UCSD-AML1 (cell line): ENCODE measurements around the gene MYO5B.

Experiments
- DNase-seq: peaks from one replicate; lab custom pipeline; 2025; ENCODE audit not compliant: unreplicated experiment; lab: John Stamatoyannopoulos, UW

The MYO5B gene

DNA sequence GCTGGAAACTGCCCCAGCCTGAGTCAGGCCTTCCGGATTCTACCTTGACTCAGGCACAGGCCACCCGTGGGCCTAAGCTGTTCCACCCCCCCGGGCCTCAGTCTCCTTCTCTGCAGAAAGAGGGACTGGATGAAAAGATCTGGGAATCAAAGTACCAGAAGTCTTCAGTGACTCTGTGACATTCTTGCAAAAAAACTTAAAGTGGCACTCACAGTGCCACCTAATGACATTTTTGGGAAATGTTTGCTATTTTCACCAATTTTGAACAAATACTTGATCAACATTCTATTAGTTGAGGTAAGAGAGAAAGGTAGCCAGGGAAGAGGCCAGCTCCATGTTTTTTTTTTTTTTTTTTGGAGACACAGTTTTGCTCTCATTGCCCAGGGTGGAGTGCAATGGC, 333.3 kb downstream of the MYO5B start:
- DNase-seq: no peak

DNA sequence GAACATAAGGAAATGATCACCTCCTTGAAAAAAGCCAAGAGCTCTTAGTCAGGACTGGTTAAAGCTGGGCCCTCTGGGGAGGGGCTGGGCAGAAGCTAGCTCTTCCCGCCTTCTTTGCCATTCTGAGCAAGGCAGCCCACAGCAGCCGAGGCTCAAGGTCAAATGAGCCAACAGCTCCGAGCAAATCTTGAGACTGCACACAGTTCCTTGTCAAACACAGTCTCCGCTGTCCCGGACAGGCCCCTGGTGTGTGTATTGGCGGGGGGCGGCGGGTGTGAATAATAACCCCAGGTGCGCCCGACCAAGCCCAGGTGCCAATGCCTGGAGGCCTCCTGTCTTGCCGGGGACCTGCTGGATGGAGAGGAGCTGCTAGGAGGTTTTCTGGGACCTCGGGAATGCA, 335.2 kb downstream of the MYO5B start:
- DNase-seq: no peak

DNA sequence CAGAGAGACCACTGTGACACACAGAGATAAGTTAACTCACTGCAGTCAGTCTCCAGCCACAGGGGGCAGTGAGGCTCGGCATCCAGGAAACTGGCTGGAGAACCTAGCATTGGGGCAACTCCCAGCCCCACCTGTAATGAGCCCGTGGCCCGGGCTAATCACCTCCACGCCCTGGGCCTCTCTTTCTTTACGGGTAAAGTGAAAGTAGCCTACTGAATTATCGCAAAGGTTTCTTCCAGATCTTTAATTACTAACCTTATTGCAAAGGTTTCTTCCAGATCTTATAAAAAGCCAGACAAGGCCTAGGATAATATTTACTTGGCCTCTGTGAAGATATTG, 336.0 kb downstream of the MYO5B start:
- no peak for DNase-seq

DNA sequence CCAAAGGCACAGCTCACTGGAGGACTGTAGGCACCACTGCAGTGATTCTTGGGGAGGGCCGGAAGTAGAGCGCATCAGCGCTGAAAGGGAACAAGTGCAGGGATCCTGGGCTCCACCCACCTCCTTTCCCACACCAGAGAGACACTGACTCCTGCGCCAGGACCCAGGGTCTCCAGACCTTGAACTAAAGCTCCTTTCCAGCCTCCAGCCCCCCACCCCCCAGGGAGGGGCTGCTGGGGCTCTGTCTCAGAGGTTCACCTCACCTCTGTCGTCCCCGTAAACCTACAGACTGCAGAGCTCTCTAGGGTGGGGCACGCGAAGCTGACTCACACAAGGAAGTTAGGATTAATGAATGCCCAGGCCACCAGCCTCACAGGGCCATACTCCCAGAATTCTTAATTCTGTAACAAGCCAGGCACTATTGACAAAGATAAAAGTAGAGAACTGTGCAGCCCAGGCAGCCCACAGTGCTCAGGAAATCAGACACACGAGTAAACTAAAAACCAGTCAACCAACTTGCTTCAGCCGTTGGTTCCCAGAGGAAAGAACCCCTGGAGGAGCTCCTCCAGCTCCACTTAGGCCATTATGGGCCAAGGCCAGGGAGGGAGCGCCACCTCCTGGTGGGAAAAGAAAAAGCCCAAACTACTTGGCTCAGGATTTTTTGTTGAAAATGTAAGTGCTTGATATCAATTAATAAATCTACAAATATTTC, 336.5 kb downstream of the MYO5B start:
- DNase-seq: peak; percentile 61

DNA sequence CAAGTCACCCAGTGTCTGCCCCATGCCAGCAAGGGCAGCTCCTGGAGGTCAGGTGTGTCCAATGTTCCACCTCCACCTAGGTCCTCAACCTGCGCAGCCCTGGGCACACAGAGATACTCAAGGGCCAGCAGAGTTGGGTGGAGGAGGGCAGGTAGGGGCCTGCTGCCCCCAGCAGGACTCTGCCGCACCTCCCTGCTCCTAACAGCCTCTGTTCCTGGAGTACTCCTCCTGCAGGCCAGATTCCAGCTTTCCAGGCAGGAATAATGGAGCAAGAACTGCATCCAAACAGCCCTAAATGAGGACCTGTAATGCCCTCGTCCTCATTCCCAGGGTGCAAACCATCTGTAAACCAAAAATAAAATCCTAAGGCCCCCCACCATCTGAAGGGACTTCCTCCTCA, 337.2 kb downstream of the MYO5B start:
- DNase-seq: no peak

DNA sequence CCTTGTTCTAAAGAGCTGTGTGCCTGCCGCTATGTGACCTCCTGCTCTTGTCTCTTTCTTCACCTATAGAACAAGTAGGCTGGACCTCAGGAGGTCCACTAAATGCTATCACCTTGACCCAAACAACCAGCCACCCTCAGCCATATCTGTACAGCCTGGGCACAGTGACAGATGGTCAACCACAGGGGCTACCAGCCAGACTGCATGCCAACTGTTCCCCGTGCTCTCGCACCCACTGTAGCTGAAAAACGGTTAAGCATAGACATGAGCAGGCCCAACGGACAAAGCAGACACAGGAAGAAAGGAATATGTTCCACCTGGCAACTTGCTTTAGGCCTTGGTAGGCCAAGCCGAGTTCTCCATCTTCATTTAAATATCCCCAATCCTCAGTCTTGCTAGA, 338.5 kb downstream of the MYO5B start:
- DNase-seq: no peak

DNA sequence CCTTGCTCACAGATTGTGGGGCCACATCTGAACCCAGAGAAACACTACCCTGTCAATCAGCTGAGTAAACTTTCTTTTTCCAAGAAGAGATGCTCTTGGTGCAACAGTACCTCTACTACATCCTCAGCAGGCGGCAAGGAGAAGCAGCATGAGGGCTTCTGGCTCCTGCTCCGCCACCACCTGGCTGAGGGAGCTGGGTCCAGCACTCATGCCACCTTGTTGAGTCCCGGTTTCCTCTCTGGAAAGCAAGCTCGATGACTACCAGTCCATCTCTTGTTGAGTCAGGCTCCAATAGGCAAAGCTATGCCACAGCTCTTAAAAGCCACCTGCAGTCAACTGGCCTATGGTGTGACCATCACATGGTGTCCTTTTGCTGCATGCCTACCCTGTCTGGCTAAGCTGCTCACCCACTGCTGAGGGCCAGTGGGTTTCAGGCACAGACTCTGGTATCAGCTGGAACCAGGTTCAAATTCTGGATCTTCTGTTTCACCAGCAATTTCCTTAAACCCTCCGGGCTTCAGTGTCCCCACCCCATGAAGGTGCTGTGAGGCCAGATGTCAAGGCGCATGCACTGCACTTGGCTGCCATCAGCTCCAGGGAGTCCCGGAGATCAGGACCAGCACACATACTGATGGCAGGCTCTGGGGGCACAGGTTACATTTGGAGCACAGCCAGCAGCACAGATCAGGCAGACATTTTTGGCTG, 339.1 kb downstream of the MYO5B start:
- DNase-seq: no peak

DNA sequence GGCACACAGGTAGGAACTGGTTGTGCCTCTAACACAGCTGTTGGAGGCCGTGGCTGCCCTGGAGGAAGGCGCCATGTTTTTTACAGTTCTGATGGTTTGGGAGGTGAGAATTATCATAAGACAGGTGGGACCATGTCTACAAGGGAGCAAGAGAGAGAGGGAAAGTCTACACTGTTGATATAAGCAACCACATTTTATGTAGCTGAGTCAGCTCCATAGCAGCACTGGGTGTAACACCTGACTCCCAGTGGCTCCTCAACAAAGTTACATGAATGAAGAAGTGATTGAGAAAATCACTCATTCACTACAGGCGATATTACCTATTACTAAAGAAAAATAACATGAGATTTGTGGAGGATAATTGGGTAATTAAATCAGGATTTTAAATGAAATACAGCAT, 340.3 kb downstream of the MYO5B start:
- DNase-seq: no peak

DNA sequence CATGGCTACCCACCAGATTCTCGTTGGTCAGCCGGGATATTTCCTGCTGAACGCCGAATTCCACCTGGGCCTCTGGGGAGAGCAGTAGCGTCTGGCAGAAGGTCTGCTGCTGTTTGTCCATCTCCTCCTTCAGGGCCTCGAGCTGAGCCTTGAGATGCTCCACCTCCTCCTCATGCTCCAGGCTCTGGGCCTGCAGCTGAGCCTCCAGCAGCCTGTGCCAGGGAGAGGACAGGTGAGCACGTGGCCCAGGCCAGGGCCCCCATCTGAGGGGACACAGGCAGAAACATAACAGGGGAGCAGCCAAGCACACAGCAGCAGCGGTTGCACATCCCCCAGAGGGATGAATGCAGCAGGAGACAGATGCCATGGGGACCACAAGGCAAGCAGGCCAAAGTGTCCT, 341.5 kb downstream of the MYO5B start:
- no peak for DNase-seq

DNA sequence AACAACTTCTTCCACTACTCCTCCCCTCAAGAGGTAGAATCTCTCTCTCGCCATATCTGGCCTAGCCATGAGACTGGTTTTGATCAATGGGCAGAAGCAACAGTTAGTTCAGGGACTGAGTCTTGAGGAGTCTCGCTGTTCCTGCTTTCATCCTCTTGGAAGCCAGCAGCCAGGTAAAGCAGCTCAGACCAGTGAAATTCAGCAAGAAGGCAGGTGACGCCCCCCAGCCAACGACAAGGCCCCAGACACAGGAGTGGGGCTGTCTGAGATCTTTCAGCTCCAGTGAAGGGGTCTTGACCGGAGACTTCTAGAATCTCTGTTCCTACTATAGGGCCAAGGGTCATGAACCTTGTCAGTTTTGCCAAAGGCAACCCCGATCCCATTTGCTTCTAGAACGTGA, 341.9 kb downstream of the MYO5B start:
- DNase-seq: no peak

DNA sequence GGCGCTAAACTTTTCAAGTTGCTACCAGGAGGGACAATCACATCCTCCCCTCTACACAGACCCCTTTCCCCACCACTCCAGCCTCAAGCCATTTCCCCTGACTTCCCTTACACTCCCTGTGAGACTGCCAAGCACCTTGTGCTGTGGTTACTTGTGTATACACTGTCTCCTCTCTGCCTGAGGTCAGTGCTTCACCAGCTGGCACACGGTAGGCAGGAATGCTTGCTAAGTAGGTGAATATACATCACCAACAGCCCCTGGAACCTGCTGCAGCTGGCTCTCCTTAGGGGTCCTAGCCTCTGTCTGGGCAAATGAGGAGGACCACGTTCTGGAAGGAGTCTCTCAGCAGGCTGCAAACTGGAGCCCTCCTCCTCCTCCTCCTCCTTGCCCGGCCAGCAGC, 343.3 kb downstream of the MYO5B start:
- no peak for DNase-seq

DNA sequence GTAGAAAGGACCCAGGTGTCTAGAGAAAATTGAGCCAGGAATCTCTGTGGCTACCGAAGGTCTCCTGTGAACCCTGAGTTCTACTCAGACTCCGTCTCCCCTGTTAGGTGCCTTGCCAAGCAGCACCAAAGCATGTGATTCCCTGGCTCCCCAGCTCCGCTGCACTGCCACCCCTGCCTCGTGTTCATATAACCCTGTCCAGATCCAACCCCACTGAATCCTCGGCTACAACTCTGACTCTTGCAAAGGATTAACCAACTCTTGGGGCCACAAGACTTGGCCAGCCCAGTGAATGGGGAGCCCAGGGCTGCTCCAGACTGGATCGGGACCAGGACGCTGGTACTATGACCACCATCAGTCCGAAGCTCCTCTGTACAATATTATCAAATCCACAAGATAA, 344.3 kb downstream of the MYO5B start:
- no peak for DNase-seq

DNA sequence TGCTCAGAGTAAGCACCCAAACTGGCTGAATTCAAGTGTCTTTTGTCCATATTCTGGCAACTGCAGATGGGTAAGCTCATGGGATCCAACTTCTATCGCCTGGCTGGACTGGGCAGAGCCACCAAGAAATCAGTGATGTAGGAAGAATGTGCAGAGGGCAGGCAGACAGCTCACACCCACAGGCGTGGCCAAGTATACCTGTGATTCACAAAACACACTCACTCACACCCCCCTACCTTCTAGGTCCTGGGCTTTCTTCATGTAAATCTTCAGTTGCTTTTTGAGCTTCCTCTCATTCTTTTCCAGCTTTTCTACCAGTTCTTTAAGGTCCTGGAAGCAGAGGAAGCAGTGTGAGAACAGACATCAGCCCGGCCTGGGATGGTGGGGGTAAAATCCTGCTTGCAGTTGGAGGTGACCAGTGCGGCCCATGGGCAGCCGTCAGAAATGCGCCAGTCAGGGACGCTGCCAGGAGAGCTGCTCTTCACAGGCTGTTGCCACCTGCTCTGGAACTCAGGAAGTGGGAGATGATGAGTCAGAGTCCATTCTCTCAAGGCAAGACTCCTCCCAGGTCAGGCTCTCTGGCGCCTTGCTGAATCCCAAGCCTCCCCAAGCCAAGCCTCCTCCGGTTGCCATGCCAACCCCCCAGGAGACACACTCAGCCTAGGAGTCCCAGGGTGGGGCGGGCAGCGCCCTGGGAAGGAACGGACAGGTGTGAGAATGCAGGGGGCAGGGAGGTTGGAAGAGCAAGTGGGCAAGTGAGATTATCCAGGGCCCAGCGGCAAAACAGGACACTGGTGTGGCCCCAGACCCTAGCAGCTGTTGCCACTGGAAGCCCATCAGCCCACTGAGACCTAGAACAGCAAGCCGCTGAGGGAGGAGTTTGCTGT, 345.4 kb downstream of the MYO5B start:
- no peak for DNase-seq

DNA sequence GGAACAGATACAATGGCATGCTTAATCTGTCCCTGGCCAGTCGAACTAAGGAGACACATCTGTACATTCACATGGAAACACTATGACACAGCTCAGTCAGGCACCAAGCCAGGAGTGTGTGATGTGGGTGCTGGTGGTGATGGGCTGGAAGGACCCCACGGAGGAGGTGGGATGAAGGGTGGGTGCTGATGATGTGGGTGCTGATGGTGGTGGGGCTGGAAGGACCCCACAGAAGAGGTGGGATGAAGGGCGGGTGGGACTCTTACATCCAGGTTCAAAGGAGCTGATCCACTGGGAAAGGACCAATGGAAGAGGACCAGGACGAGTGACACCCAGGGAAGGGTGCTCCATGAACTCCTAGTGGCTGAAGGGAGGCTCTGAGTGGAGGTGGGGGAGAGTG, 346.8 kb downstream of the MYO5B start:
- DNase-seq: no peak

DNA sequence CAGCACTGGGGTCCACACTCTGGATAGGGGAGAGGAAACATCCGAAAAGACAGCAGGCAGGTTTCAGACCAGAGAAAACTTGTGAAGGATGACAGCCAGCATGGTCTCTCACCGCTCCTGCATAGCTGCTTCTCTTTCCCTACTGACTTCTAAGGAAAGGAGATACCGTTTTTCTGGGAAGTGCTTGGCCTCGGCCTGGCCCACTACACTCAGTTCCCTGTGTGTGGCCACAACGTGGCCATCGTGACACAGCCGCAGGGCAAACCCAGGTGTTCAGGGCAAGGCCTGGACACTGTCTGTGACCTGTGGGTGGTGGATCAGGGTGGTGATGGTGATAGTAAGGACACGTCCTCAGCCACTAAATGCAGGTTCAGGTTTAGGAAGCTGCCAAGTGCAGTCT, 347.4 kb downstream of the MYO5B start:
- no peak for DNase-seq

DNA sequence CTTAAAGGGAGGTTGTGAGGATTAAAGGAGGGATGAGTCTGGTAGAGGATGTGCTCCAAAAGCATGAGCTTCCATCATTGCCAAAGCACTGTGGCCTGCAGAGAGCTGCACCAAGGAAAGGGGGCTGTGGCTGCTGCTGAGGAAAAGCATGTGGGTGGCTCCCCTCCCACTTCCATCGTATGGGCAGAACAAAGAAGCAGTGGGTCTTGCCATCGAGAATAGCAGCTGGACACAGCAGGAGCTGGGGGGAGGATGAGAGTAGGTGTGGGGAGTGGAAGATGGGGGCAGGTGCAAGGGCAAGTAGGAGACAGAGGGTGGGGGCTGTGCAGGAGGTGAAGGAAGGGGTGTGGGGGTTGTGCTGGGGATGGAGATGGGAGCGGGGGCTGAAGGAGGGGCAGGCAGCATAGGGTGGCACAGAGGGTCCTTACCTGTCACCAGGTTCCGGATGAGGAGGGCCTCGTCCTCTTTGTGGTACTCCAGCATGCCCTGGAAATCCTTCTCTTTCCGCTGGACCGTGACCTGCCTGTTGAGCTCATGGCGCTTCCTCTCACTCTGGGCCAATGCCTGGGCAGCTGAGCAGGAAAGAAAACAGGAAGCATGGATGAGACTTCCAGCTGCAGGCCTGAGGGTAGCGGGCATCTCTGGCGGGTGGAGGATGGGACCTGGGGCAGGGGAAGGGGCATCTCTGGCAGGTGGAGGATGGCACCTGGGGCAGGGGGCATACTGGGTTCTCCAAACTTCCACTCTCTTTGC, 348.1 kb downstream of the MYO5B start:
- no peak for DNase-seq

DNA sequence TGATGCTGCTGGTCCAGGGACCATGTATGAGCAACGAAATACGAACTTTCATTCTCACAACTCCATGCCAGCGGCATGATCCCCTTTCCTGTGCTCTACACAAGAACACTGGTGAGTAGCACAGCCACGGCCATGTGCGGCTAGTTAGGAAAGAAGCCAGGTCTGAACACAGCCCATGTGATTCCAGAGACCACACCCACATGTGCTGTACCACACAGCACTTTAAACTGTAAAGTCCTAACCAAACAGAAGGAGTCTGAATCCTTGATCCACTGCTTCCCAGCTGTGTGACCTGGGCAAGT, 348.6 kb downstream of the MYO5B start:
- no peak for DNase-seq

DNA sequence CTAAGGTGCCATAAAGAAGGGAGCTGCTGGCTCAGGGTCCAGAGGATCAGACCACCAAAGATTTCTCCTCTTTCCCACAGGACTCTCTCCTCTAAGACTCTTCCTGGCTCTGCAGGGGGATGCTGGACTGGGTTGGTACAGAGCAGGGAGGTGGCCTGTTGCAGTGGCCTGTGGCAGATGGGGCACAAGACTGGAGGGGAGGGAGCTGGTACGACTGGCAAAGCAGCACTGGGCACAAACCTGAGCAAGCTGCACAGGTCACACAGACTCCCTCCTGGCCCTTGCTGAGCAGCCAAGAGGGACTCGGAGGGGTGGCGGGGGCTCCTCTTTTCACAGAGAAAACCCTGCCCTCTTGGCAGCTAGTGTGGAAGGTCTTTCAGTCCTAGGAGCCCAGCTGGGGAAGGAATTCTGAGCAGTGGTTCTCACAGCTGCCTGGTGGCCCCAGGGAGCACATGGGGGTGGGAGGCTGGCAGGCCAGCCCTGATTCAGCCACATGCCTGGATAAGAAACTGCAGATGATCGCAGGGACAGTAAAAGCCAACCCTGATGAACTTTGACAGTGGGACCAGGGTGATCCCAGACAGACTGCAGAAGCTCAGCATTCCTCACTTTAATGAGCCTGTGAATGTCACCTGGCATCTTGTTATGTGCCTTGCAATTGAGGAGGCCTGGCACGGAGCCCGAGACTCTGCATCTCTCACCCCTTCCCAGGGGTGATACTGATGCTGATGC, 349.2 kb downstream of the MYO5B start:
- no peak for DNase-seq

DNA sequence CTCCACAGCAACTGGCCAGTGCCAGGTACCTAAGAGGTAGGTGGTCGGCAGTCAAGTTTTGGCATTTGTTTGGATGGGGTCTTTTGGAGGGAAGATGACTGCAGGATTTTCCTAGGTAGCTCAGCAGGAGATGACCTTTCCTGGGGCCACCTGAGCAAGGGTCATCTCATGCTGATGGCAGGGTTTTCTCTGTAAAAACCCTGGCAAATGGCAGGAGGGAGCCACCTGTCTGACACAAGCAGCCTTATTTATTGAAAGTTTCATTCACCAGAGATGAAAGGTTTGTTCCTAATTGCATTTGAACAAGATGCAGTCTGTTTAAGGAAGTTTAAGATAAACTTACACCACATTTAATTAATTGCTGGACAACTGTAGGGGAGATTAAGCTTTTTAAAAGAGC, 350.0 kb downstream of the MYO5B start:
- DNase-seq: no peak

DNA sequence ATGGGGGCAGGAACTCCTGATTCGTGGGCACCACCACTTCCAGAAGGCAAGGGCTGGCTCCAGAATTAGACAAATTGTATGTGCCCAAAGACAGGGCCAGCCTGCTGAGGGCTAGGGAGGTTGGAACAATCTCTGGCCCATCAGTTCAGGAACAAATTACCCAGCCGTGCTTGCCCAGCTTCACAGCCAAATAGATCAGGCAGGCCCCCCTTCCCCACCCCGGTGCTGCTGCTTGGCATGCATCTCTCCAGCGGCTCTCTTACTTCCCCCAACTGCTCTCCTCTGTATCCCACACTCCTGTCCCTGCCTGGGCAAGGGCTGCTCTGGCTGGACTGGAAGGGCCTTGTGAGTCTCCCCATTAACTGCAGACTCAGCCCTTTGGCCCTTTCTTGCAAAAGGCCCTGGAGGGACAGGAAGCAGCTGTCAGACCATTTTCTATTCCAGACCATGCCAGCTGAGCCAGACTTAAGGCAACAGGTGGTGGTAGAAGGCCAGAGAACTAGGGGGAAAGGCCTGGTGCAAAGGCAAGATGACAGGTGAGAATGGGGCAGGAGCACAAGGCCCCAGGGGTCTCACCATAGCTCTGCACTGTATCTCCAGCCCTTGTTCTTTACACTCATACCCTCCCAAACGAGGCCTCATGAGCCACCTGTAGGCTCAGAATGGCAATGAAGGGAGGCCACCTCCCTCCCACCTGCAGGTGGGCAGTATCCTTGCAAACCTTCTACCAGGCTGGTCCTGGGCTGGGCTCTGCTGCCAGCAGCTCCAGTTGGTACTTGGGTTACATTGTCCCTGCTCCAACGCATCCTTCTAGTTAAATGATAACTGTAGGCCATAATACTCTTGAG, 350.9 kb downstream of the MYO5B start:
- DNase-seq: no peak
